PFSK-1 (cell line): Measurements from ENCODE around the gene EFCAB6.

Source experiments
- FOXP2 ChIP-seq: optimal IDR thresholded peaks from 2 replicates; pipeline ENCODE3; 2011; ENCODE audit warnings: borderline replicate concordance, control low read depth, inconsistent platforms; ENCODE audit not compliant: insufficient read depth; ENCODE audit errors: extremely low read length, extremely low read depth
- POLR2AphosphoS5 ChIP-seq: IDR thresholded peaks from 2 replicates; pipeline ENCODE4 v1.6.1; 2012; ENCODE audit warnings: low read depth, mild to moderate bottlenecking, control low read depth, low read length, moderate library complexity
- SIN3A ChIP-seq: IDR thresholded peaks from 2 replicates; pipeline ENCODE4 v1.6.1; 2012; ENCODE audit warnings: mild to moderate bottlenecking, low read length, moderate library complexity, borderline replicate concordance; ENCODE audit not compliant: insufficient read depth
- TAF1 ChIP-seq: IDR thresholded peaks from 2 replicates; pipeline ENCODE4 v1.6.1; 2012; ENCODE audit warnings: low read length, control low read depth, borderline replicate concordance; ENCODE audit not compliant: insufficient read depth
- TF ChIP-seq, protein P1 (sequence below), 2 experiments: IDR thresholded peaks; 2 replicates each; pipeline versions ENCODE4 v1.6.1 to v1.8.0; 2011 to 2012; ENCODE audit warnings: low read depth in 2 of 2, low read length in 2 of 2, control low read depth in 1 of 2, inconsistent platforms in 1 of 2, mild to moderate bottlenecking in 1 of 2, moderate library complexity in 1 of 2; ENCODE audit not compliant: insufficient read depth in 1 of 2

Gene EFCAB6

GRCh38 chr22:43529461-43529860 lies 282.6 kb downstream of the EFCAB6 start:
- TF ChIP-seq SIN3A (no peak), TAF1 (no peak), POLR2AphosphoS5 (no peak), FOXP2 (no peak)
- TF ChIP-seq, protein P1, sequence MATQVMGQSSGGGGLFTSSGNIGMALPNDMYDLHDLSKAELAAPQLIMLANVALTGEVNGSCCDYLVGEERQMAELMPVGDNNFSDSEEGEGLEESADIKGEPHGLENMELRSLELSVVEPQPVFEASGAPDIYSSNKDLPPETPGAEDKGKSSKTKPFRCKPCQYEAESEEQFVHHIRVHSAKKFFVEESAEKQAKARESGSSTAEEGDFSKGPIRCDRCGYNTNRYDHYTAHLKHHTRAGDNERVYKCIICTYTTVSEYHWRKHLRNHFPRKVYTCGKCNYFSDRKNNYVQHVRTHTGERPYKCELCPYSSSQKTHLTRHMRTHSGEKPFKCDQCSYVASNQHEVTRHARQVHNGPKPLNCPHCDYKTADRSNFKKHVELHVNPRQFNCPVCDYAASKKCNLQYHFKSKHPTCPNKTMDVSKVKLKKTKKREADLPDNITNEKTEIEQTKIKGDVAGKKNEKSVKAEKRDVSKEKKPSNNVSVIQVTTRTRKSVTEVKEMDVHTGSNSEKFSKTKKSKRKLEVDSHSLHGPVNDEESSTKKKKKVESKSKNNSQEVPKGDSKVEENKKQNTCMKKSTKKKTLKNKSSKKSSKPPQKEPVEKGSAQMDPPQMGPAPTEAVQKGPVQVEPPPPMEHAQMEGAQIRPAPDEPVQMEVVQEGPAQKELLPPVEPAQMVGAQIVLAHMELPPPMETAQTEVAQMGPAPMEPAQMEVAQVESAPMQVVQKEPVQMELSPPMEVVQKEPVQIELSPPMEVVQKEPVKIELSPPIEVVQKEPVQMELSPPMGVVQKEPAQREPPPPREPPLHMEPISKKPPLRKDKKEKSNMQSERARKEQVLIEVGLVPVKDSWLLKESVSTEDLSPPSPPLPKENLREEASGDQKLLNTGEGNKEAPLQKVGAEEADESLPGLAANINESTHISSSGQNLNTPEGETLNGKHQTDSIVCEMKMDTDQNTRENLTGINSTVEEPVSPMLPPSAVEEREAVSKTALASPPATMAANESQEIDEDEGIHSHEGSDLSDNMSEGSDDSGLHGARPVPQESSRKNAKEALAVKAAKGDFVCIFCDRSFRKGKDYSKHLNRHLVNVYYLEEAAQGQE (IDR thresholded peaks at IDR 0.05; ENCODE audit: insufficient read depth in 1 of 2, low read depth in 2 of 2, low read length in 2 of 2): no peak

DNA sequence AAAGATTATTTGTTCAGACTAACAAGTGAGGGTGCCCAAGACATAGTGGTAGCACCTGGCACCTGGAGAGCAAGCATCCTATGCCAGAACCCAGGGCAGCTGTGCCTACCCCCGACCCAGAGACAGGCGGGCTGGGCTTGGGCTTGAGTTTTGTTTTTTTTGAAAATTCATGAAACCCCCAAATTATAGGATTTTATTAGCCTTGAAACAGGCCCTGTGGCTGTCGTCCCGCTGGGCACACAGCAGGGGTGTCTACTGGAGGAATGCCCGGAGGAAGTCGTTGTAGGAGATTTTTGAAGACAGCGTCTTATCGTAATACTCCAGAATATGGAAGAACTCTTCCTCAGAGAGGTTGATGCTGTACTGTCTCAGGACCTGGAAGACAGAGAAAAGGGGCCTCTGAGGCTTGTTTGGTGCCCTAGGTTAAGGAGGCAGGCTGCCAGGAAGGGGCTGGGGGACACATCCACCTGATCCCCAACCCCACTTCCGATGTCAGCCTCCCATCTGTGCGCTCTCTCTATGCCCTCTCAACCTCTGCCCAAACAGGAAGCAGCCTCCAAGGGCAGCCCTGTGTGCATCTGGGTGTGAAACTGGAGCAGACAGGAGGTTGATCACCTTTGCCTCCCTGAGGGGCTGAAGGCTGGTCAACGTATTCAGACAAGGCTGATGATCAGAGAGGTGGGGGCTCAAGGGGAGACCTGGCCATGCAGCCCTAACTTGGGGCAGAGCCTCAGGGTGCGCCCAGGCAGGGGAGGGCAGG lies 283.3 kb downstream of the EFCAB6 start:
- no peak for TF ChIP-seq POLR2AphosphoS5
- no peak for TF ChIP-seq SIN3A
- no peak for TF ChIP-seq TAF1
- TF ChIP-seq, protein P1 (IDR thresholded peaks at IDR 0.05; ENCODE audit: insufficient read depth in 1 of 2, low read depth in 2 of 2, low read length in 2 of 2): no peak
- no peak for TF ChIP-seq FOXP2

- TF ChIP-seq, protein P1 (IDR thresholded peaks at IDR 0.05; ENCODE audit: insufficient read depth in 1 of 2, low read depth in 2 of 2, low read length in 2 of 2): no peak
- TF ChIP-seq POLR2AphosphoS5 (no peak), TAF1 (no peak), FOXP2 (no peak), SIN3A (no peak)
Observed at GRCh38 chr22:43526946-43527345, 285.2 kb downstream of the EFCAB6 start.

GRCh38 chr22:43526117-43526655 lies 285.9 kb downstream of the EFCAB6 start:
- TF ChIP-seq FOXP2 (no peak), POLR2AphosphoS5 (no peak), SIN3A (no peak)

DNA sequence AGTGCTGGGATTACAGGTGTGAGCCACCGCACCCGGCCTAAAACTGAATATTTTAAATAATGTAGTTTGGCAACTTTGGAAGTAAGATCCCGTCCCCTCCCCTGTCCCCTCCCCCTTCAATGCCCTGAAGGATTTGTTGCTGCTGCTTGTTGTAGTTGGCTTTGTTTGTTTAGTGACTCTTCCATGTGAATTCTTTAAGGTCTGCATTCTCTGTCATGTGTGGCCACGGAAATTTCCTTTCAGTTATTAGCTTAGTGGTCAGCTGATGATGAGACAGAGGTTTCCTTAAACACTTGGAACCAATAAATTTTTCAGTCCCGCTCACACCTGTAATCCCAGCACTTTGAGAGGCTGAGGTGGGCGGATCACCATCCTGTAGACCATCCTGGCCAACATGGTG lies 290.4 kb downstream of the EFCAB6 start:
- TF ChIP-seq POLR2AphosphoS5 (no peak), SIN3A (no peak), FOXP2 (no peak), TAF1 (no peak)
- TF ChIP-seq, protein P1 (IDR thresholded peaks at IDR 0.05; ENCODE audit: insufficient read depth in 1 of 2, low read depth in 2 of 2, low read length in 2 of 2): no peak
